GM12892 (cell line): ENCODE measurements around the gene PAX2.

ENCODE experiments used
- POLR2A ChIP-seq: IDR thresholded peaks from 2 replicates; pipeline ENCODE4 v1.6.1; 2011; ENCODE audit warnings: low read depth, low read length, control low read depth
- POLR2AphosphoS5 ChIP-seq: IDR thresholded peaks from 2 replicates; pipeline ENCODE4 v1.6.1; 2011; ENCODE audit warnings: low read depth, low read length, control low read depth
- TAF1 ChIP-seq: IDR thresholded peaks from 2 replicates; pipeline ENCODE4 v1.6.1; 2011; ENCODE audit warnings: low read depth, mild to moderate bottlenecking, control low read depth, low read length, borderline replicate concordance

- TF ChIP-seq POLR2A, result no peak
- TF ChIP-seq POLR2AphosphoS5, result no peak
- TF ChIP-seq TAF1, result no peak
Measured at GRCh38 chr10:100728928-100729861, 16.2 kb upstream of the PAX2 start.
